ENCODE measurements around the gene MCAT. TPM values are rescaled to one million over a fixed set of nuclear protein-coding genes. Genes with fewer than 3 reads are reported as not detected.

Gene MCAT
- total and polyA plus RNA-seq, 12 donors: 12.8 to 33.4 (median 15.3) TPM

GRCh38 chr22:43136801-43137200 is 6.4 kb downstream of the MCAT start:
- Histone ChIP-seq H3K27ac (peak overlapping the region in 7 of 10 donors; percentile 3 to 69 (median 53)), H3K9me3 (no peaks in the 10 kb centered on the region), H3K4me3 (no peak overlapping the region), H3K27me3 (no peaks in the 10 kb centered on the region), H3K36me3 (peaks cover 0 to 94% (median 34%) of the 10 kb centered on the region in 9 donors), H3K4me1 (peaks cover 2 to 40% (median 24%) of the 10 kb centered on the region in 9 donors)
- intact Hi-C loops (cut with DNase I): no loop called here
- peak in 6 of 8 donors; percentile 23 to 53 (median 38) for ATAC-seq
- WGBS, 2 donors: 31 to 45% methylated on average over 10 of the region's 10 CpGs
- no peak for TF ChIP-seq CTCF (IDR thresholded peaks at IDR 0.05)
- DNase-seq: no peak

GRCh38 chr22:43136255-43136654 is 6.9 kb downstream of the MCAT start:
- H3K27ac ChIP-seq: peak overlapping the region in 7 of 10 donors; percentile 1 to 69 (median 53)
- H3K4me1 ChIP-seq: peaks cover 0 to 40% (median 26%) of the 10 kb centered on the region in 9 donors
- H3K9me3 ChIP-seq: no peaks in the 10 kb centered on the region
- no peaks in the 10 kb centered on the region for H3K27me3 ChIP-seq
- intact Hi-C loops (cut with DNase I): no loop called here
- peak; percentile 23 to 70 (median 68) for TF ChIP-seq CTCF (IDR thresholded peaks at IDR 0.05)
- ATAC-seq (peak; percentile 56 to 74 (median 67)), DNase-seq (peak in 1 of 2 donors; percentile 36)
- H3K4me3 ChIP-seq: no peak overlapping the region
- H3K36me3 ChIP-seq: peaks cover 0 to 98% (median 34%) of the 10 kb centered on the region in 9 donors
- WGBS, 2 donors: 20 to 28% methylated on average over 9 of the region's 9 CpGs

- peak overlapping the region in 1 of 10 donors; percentile 59 for H3K27ac ChIP-seq
- no peaks in the 10 kb centered on the region for H3K27me3 ChIP-seq
- H3K36me3 ChIP-seq: peaks cover 0 to 97% (median 31%) of the 10 kb centered on the region in 9 donors
- no peaks in the 10 kb centered on the region for H3K9me3 ChIP-seq
- peaks cover 0 to 38% (median 28%) of the 10 kb centered on the region in 9 donors for H3K4me1 ChIP-seq
- DNase-seq (no peak), ATAC-seq (no peak)
- intact Hi-C loops (cut with DNase I): no loop called here
- TF ChIP-seq CTCF (IDR thresholded peaks at IDR 0.05): no peak
- no peak overlapping the region for H3K4me3 ChIP-seq
- WGBS, 2 donors: 80 to 85% methylated on average over 5 of the region's 5 CpGs
Measured at GRCh38 chr22:43135565-43135964, 7.6 kb downstream of the MCAT start.

GRCh38 chr22:43134553-43134952 is 8.6 kb downstream of the MCAT start:
- ATAC-seq (no peak), DNase-seq (no peak)
- no peak for TF ChIP-seq CTCF (IDR thresholded peaks at IDR 0.05)
- Histone ChIP-seq H3K4me1 (peaks cover 0 to 37% (median 28%) of the 10 kb centered on the region in 9 donors), H3K9me3 (no peaks in the 10 kb centered on the region), H3K4me3 (no peak overlapping the region), H3K27ac (no peak overlapping the region), H3K27me3 (no peaks in the 10 kb centered on the region), H3K36me3 (peaks cover 0 to 89% (median 25%) of the 10 kb centered on the region in 9 donors)
- 97 to 100% methylated on average over 4 of the region's 4 CpGs for WGBS, 2 donors
- intact Hi-C loops (cut with DNase I): loop anchor here in 1 of 10 donors (5.0 kb wide), 1 partner anchor 1852 kb away; no protein-coding TSS in a partner anchor

Measured in heart right ventricle (tissue), 16 donors.